GM12878 (cell line): ENCODE measurements around the gene HES2. TPM values are rescaled to one million over a fixed set of nuclear protein-coding genes. Genes with fewer than 3 reads are reported as not detected.

ENCODE experiments used
- ATAC-seq: fragments of 200-7000 bp; cut with Tn5 transposase; 3 replicates; pipeline ENCODE4 v1.9.1; 2020; ENCODE audit warnings: mild to moderate bottlenecking, moderate library complexity
- BruUV-seq: library from RNA; stranded (reverse); fragments of 400-500 nt; replicated peaks from 2 replicates; lab custom pipeline; 2021; lab: Mats Ljungman, UMichigan
- CTCF ChIA-PET: fragments of 300-600 bp; sonication (Branson Sonifier 250); formaldehyde crosslinking; extraction: SDS; loops from one replicate; lab custom pipeline; 2021; ENCODE audit warnings: inconsistent platforms; lab: Yijun Ruan, JAX
- POLR2A ChIA-PET: fragments of 350-600 bp; formaldehyde crosslinking; extraction: SDS; loops from one replicate; lab custom pipeline; 2021; ENCODE audit warnings: inconsistent platforms; lab: Charles Lee
- RAD21 ChIA-PET: fragments of 300-600 bp; sonication (Branson Sonifier 250); formaldehyde crosslinking; loops from one replicate; lab custom pipeline; 2023; ENCODE audit warnings: antibody characterized with exemption; ENCODE audit not compliant: unreplicated experiment; lab: Charles Lee
- SMC1A ChIA-PET: fragments of 300-600 bp; sonication (Branson Sonifier 250); formaldehyde crosslinking; loops from one replicate; lab custom pipeline; 2023; ENCODE audit not compliant: unreplicated experiment, uncharacterized antibody; lab: Charles Lee
- DNase-seq: peaks from one replicate; pipeline ENCODE4 v3.0.0-alpha.2; 2011; ENCODE audit warnings: low read depth, low spot score
- FAIRE-seq: peaks from 3 replicates; lab custom pipeline; 2011; peaks lifted over from hg19 to GRCh38; lab: Jason Lieb, UNC
- H2AFZ ChIP-seq: 2 replicates; pipeline ENCODE4 v1.6.0; 2011; ENCODE audit warnings: low read depth, low read length, control low read depth; ENCODE audit not compliant: control insufficient read depth
- H3K27ac ChIP-seq: 2 replicates; pipeline ENCODE4 v1.5.1; 2011; ENCODE audit warnings: control low read depth; ENCODE audit not compliant: control insufficient read depth, insufficient read depth
- H3K27me3 ChIP-seq, 2 experiments: replicated peaks in 1 of 2; 2 replicates each; pipeline versions ENCODE4 v1.6.0 to v1.6.1; 2011; ENCODE audit warnings: low read length in 1 of 2; ENCODE audit not compliant: control insufficient read depth in 2 of 2, insufficient read depth in 2 of 2
- H3K36me3 ChIP-seq, 2 experiments: 2 replicates each; pipeline ENCODE4 v1.5.1; 2011; ENCODE audit warnings: low read length in 1 of 2; ENCODE audit not compliant: control insufficient read depth in 2 of 2, insufficient read depth in 2 of 2
- H3K4me1 ChIP-seq: 2 replicates; pipeline ENCODE4 v1.6.1; 2011; ENCODE audit warnings: mild to moderate bottlenecking, low read length, moderate library complexity, mixed read lengths; ENCODE audit not compliant: control insufficient read depth, insufficient read depth
- H3K4me2 ChIP-seq: 2 replicates; pipeline ENCODE4 v1.6.0; 2011; ENCODE audit warnings: control low read depth; ENCODE audit not compliant: control insufficient read depth, insufficient read depth
- H3K4me3 ChIP-seq: fragments of 200-600 bp; sonication (generic); 2 replicates; pipeline ENCODE4 v1.5.1; 2016
- H3K79me2 ChIP-seq: 2 replicates; pipeline ENCODE4 v1.6.0; 2011; ENCODE audit warnings: low read length; ENCODE audit not compliant: control insufficient read depth, insufficient read depth
- H3K9ac ChIP-seq: 2 replicates; pipeline ENCODE4 v1.8.0; 2011; ENCODE audit warnings: low read length, control low read depth, mixed read lengths; ENCODE audit not compliant: control insufficient read depth, insufficient read depth
- H3K9me3 ChIP-seq: replicated peaks from 3 replicates; pipeline ENCODE4 v1.5.1; 2011; ENCODE audit warnings: mild to moderate bottlenecking, low read length; ENCODE audit not compliant: control insufficient read depth, insufficient read depth
- H4K20me1 ChIP-seq: 2 replicates; pipeline ENCODE4 v1.6.0; 2011; ENCODE audit not compliant: control insufficient read depth, insufficient read depth
- BACH1 ChIP-seq: fragments of 450-650 bp; IDR thresholded peaks from 2 replicates; pipeline ENCODE4 v1.6.1; 2017; ENCODE audit warnings: mild to moderate bottlenecking, borderline replicate concordance
- CHD2 ChIP-seq: IDR thresholded peaks from 2 replicates; pipeline ENCODE4 v1.6.1; 2011; ENCODE audit warnings: low read depth, low read length, improper control_type of control experiment, borderline replicate concordance
- EGR1 ChIP-seq, 2 experiments: IDR thresholded peaks; 1 replicate in 1 of 2; 2 replicates in 1 of 2; pipeline ENCODE4 v1.6.1; 2011 to 2012; ENCODE audit warnings: low read depth in 2 of 2, low read length in 2 of 2, borderline replicate concordance in 1 of 2, mild to moderate bottlenecking in 1 of 2, moderate library complexity in 1 of 2
- IKZF1 ChIP-seq: fragments of 450-650 bp; conservative IDR thresholded peaks from 2 replicates; pipeline ENCODE4 v1.6.1; 2017; ENCODE audit warnings: antibody characterized with exemption, mild to moderate bottlenecking
- NR2C2 ChIP-seq: IDR thresholded peaks from 2 replicates; pipeline ENCODE4 v1.6.1; 2011; ENCODE audit warnings: borderline replicate concordance, low read depth; ENCODE audit not compliant: control insufficient read depth, insufficient read length
- POLR2AphosphoS5 ChIP-seq: IDR thresholded peaks from 2 replicates; pipeline ENCODE4 v1.6.1; 2011; ENCODE audit warnings: mild to moderate bottlenecking, low read length, inconsistent platforms
- RUNX3 ChIP-seq: IDR thresholded peaks from 2 replicates; pipeline ENCODE4 v1.6.1; 2012; ENCODE audit warnings: low read length, inconsistent platforms
- SMC3 ChIP-seq: IDR thresholded peaks from 2 replicates; pipeline ENCODE4 v1.6.1; 2011; ENCODE audit warnings: low read length, improper control_type of control experiment, borderline replicate concordance
- STAT1 ChIP-seq: fragments of 450-650 bp; conservative IDR thresholded peaks from 2 replicates; pipeline ENCODE4 v1.6.1; 2014; ENCODE audit warnings: antibody characterized with exemption, mild to moderate bottlenecking
- ZNF274 ChIP-seq: IDR thresholded peaks from one replicate; pipeline ENCODE4 v1.8.0; 2011; ENCODE audit not compliant: insufficient read length, insufficient read depth
- WGBS: methylation state at CpG from one replicate; pipeline ENCODE4 v1.1.6; 2016; ENCODE audit warnings: low lambda C conversion rate; ENCODE audit not compliant: insufficient replicate concordance, insufficient coverage; ENCODE audit errors: missing lambda C conversion rate; 5-methylcytosine and 5-hydroxymethylcytosine counted together
- in situ Hi-C: fragments of 300-500 bp; cut with MboI; formaldehyde crosslinking; loops from 9 replicates; pipeline ENCODE4 v1.14.3; 2018; ENCODE audit warnings: mixed read lengths
- intact Hi-C: fragments of 100-400 bp; cut with micrococcal nuclease; formaldehyde crosslinking; loops from one replicate; pipeline ENCODE4 v1.14.2; 2022; ENCODE audit not compliant: unreplicated experiment
- polyA plus RNA-seq, 11 experiments: library from polyadenylated mRNA; depleted of rRNA in 4 of 11; unstranded in 6 of 11; stranded (reverse) in 5 of 11; fragments of >200 nt; fragmentation: Nextera tagmentation in 4 of 11; fragmentation: Illumina TruSeq in 1 of 11; extraction: Ambion mirVana in 4 of 11; extraction: Trizol in 1 of 11; gene quantifications; 1 replicate in 1 of 11; 2 replicates in 10 of 11; pipeline versions ENCODE4 v1.2.1 to v1.2.3, GENCODE V29; 2011 to 2016; ENCODE audit warnings: inconsistent platforms in 2 of 11, missing spikeins in 2 of 11, low read depth in 1 of 11
- total RNA-seq, 4 experiments: library from RNA; depleted of rRNA in 3 of 4; stranded (reverse); fragments of >200 nt in 3 of 4; fragmentation: Illumina TruSeq in 1 of 4; extraction: Trizol in 1 of 4; gene quantifications; 2 replicates each; pipeline versions ENCODE4 v1.2.1 to v1.2.3, GENCODE V29; 2013 to 2021
- TF ChIP-seq, protein P1 (sequence below): fragments of 450-650 bp; conservative IDR thresholded peaks from 2 replicates; pipeline ENCODE4 v1.6.1; 2017; ENCODE audit warnings: mild to moderate bottlenecking, moderate library complexity

Gene HES2
- total and polyA plus RNA-seq, 10 of the 15 experiments (the other 5 are each of a cell fraction or from before 2014, with no cell fraction given) = 0.13 to 2.0 (median 0.26) TPM

DNA sequence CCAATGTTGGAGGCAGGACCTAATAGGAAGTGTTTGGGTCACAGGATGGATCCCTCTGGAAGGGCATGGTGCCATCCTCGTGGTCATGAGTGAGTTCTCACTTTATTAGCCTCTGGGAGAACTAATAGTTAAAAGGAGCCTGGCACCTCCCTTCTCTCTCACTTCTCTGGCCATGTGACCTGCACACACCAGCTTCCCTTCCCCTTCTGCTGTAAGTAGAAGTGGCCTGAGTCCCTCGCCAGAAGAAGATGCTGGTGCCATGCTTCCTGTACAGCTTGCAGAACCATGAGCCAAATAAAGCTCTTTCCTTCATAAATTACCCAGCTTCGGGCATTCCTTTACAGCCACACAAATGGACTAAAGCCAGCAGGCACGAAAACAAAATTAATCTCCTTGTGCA lies 49.7 kb downstream of the HES2 start:
- CTCF ChIA-PET = interaction anchor here (1.5 kb wide), 1 partner anchor 37 kb away, joined by 7 read pairs; no protein-coding TSS in a partner anchor
- H3K36me3 ChIP-seq = peaks cover 0 to 5% of the 10 kb centered on the region in 2 experiments; a peak in 1 of 4 replicates
- H3K4me2 ChIP-seq = no peak overlapping the region
- no peaks in the 10 kb centered on the region for H4K20me1 ChIP-seq
- DNase-seq (no peak), FAIRE-seq (no peak), ATAC-seq (no peak)
- H3K4me1 ChIP-seq = no peaks in the 10 kb centered on the region
- no peak overlapping the region for H3K4me3 ChIP-seq
- TF ChIP-seq SMC3 = no peak
- H2AFZ ChIP-seq = no peak overlapping the region
- RAD21 ChIA-PET = interaction anchor here (0.6 kb wide), 1 partner anchor 33 kb away, joined by 3 read pairs; no protein-coding TSS in a partner anchor
- no peaks in the 10 kb centered on the region for H3K27me3 ChIP-seq
- no peak overlapping the region for H3K9ac ChIP-seq
- no TSS peak for BruUV-seq
- no peak overlapping the region for H3K27ac ChIP-seq
- intact Hi-C loops = no loop called here
- SMC1A ChIA-PET = no interaction called here
- H3K79me2 ChIP-seq = no peaks in the 10 kb centered on the region; the same call in 1 of the 2 replicates
- H3K9me3 ChIP-seq = peaks cover 5% of the 10 kb centered on the region; the same call in 2 of the 3 replicates
- in situ Hi-C loops = no loop called here
- 29% methylated on average over 4 of the region's 4 CpGs for WGBS
- POLR2A ChIA-PET = interaction anchor here (0.7 to 0.8 kb wide), 3 partner anchors 10 to 37 kb away, joined by 3 read pairs; no protein-coding TSS in a partner anchor

DNA sequence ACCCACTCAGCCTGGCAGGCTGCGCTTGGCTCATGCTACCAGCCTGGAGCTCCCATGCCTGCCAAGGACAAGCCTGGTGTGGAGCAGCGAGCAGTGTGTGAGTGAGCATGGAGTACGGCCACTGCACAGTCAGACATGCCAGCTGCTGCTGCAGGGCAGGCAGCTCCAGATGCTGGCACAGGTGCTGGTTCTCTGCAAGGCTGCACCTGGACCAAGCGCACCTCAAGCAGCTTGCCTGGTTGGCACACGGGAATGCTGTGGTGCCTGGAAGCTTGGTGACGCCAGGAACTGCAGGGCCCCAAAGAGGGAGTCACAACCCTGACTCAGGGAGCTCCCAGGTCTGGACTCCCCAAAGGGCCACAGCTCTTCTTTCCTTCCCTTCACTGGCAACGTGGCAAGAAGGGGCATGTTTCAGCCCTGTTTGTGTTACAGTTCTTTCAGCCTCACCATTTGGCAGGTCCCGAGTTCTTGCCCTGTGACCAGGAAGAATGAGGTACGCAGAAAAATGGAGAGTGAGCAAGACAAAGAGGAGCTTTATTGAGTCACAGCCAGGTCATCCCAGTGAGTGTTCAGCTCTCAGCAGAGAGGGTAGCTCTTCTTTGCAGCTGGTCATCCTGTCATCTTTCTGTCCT lies 52.2 kb downstream of the HES2 start:
- Histone ChIP-seq H3K9me3 (peaks cover 5% of the 10 kb centered on the region; the same call in 2 of the 3 replicates), H2AFZ (no peak overlapping the region), H3K4me1 (no peaks in the 10 kb centered on the region), H3K27ac (no peak overlapping the region), H4K20me1 (no peaks in the 10 kb centered on the region), H3K79me2 (no peaks in the 10 kb centered on the region; the same call in 1 of the 2 replicates), H3K9ac (no peak overlapping the region), H3K27me3 (no peaks in the 10 kb centered on the region), H3K4me3 (no peak overlapping the region), H3K36me3 (peaks cover 0 to 5% of the 10 kb centered on the region in 2 experiments; a peak in 1 of 4 replicates), H3K4me2 (no peak overlapping the region)
- in situ Hi-C loops = no loop called here
- no peak for FAIRE-seq
- POLR2A ChIA-PET = interaction anchor here (0.5 kb wide), 1 partner anchor 149 kb away, joined by 8 read pairs; no protein-coding TSS in a partner anchor
- intact Hi-C loops = no loop called here
- BruUV-seq = no TSS peak
- CTCF ChIA-PET = interaction anchor here (1.1 to 15.2 kb wide), 3 partner anchors 12 to 71 kb away, joined by 4 to 276 read pairs (median 4); partner anchors contain the start of gene ACOT7
- no peak for DNase-seq
- RAD21 ChIA-PET = no interaction called here
- 95% methylated on average over 9 of the region's 9 CpGs for WGBS
- no peak for ATAC-seq
- SMC1A ChIA-PET = interaction anchor here (0.6 to 0.9 kb wide), 2 partner anchors 8 to 34 kb away, joined by 3 read pairs; no protein-coding TSS in a partner anchor
- TF ChIP-seq BACH1 (no peak), POLR2AphosphoS5 (no peak), NR2C2 (no peak), STAT1 (no peak), EGR1 (IDR thresholded peaks at IDR 0.05; ENCODE audit: borderline replicate concordance in 1 of 2, low read depth in 2 of 2, low read length in 2 of 2) (no peak), CHD2 (no peak), RUNX3 (no peak), ZNF274 (no peak), IKZF1 (no peak)
- TF ChIP-seq, protein P1, sequence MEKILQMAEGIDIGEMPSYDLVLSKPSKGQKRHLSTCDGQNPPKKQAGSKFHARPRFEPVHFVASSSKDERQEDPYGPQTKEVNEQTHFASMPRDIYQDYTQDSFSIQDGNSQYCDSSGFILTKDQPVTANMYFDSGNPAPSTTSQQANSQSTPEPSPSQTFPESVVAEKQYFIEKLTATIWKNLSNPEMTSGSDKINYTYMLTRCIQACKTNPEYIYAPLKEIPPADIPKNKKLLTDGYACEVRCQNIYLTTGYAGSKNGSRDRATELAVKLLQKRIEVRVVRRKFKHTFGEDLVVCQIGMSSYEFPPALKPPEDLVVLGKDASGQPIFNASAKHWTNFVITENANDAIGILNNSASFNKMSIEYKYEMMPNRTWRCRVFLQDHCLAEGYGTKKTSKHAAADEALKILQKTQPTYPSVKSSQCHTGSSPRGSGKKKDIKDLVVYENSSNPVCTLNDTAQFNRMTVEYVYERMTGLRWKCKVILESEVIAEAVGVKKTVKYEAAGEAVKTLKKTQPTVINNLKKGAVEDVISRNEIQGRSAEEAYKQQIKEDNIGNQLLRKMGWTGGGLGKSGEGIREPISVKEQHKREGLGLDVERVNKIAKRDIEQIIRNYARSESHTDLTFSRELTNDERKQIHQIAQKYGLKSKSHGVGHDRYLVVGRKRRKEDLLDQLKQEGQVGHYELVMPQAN = no peak
